Duodenal mucosa (tissue), 2 donors: ENCODE results near the gene B3GALT6.
A peak's percentile ranks its signal among the peaks of the same experiment; 100 is the strongest.

Experiments
- H3K27ac ChIP-seq: one replicate; pipeline ENCODE4 v1.7.0; 2013; ENCODE audit warnings: low read depth, low read length
- H3K27me3 ChIP-seq, 2 donors: one replicate each; pipeline ENCODE4 v1.7.0; 2013; ENCODE audit warnings: low read length in 2 of 2, control low read depth in 1 of 2; ENCODE audit not compliant: insufficient read depth in 2 of 2, control insufficient read depth in 1 of 2
- H3K36me3 ChIP-seq, 2 donors: one replicate each; pipeline ENCODE4 v1.7.0; 2013; ENCODE audit warnings: low read length in 2 of 2, control low read depth in 1 of 2; ENCODE audit not compliant: insufficient read depth in 2 of 2, control insufficient read depth in 1 of 2
- H3K4me1 ChIP-seq, 2 donors: one replicate each; pipeline ENCODE4 v1.7.0; 2013; ENCODE audit warnings: low read length in 2 of 2, control low read depth in 1 of 2; ENCODE audit not compliant: insufficient read depth in 2 of 2, control insufficient read depth in 1 of 2
- H3K4me3 ChIP-seq, 2 donors: one replicate each; pipeline ENCODE4 v1.7.0; 2013; ENCODE audit warnings: low read length in 2 of 2, low read depth in 1 of 2
- H3K9ac ChIP-seq, 2 donors: one replicate each; pipeline ENCODE4 v1.7.0; 2013; ENCODE audit warnings: low read length in 2 of 2, low read depth in 1 of 2
- H3K9me3 ChIP-seq, 2 donors: one replicate each; pipeline ENCODE4 v1.7.0; 2013; ENCODE audit warnings: low read length in 2 of 2, control low read depth in 1 of 2; ENCODE audit not compliant: control insufficient read depth in 1 of 2

The B3GALT6 gene

DNA sequence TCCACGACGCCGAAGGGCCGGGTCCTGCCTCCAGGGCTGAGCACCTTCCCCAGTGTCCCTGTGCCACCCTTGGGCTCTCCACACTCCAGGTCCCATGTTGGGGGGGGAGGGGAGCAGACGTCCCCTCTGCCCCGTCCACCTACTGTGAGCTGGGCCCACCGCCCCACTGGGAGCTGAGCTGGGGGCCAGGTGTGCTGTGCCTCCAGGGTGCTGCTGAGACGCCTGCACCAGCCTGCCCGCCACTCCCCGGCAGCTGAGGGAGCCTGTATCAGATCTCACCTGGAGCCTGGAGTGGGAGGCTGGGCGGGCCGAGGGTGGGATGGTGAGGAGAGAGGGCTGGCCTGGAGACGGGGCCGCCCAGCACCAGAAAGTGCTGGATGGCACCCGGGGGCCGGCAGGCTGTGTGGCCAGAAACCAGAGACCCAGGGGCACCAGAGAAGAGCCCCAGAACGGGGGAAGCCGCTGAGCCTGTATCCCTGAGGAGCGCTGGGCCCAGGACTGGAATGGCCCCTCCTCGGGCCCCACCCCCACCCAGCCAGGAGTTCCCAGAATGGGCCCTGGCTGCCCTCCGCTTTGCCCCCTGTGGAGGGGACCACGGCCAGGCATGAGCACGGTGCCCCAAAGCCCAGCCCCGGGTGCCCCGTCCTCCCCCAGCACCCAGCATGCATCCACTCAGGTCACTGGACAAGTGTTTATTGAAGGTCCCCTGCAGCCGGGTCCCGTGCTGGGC is 29.0 kb upstream of the B3GALT6 start:
- Histone ChIP-seq H3K36me3 (no peaks in the 10 kb centered on the region), H3K27me3 (peaks cover 29 to 31% of the 10 kb centered on the region in 2 donors), H3K27ac (no peak overlapping the region), H3K9ac (no peak overlapping the region), H3K9me3 (no peaks in the 10 kb centered on the region), H3K4me3 (no peak overlapping the region), H3K4me1 (peaks cover 7 to 8% of the 10 kb centered on the region in 2 donors)

DNA sequence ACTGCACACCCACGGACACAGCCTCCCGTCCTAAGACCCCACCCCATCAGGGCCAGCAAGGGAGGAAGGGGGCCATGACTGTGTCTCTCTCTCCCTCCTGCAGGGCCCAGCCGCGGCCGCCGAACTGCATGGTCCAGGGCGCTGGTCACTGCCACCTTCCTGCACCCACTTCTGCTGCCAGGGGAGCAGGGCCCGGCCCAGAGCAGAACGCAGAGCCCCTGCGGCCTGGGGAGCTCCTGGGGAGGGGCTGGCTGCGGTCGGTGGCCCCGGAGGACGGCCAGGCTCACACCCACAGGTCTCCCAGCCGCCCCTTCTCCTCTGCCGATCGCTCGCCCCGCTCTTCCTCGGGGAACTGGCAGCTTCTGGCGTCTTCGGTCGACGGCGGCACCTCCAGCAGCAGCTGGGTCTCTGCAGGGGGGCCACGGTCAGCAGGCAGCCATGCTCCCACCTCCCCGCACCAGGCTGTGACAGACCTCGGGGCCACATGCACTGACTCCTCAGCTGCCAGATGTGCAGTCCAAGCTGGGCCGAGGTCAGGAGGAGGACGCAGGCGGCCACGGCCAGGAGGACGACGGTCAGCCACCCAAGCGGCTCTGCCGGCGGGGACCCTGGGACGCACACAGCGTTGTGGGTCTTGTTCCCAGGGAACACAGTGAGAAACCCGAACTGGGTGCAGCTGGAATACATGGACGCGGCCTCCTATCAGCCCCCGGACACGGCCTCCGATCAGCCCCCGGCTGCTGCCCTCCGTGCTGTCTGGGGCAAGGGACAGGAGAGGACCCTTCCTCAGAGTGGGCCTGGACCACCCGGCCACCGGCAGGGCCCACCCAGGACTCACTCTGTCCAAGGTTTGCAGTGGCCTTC is 28.2 kb upstream of the B3GALT6 start:
- H3K9ac ChIP-seq: no peak overlapping the region
- no peak overlapping the region for H3K4me3 ChIP-seq
- no peak overlapping the region for H3K27ac ChIP-seq
- peaks cover 29 to 34% of the 10 kb centered on the region in 2 donors for H3K27me3 ChIP-seq
- H3K36me3 ChIP-seq: no peaks in the 10 kb centered on the region
- peaks cover 11 to 14% of the 10 kb centered on the region in 2 donors for H3K4me1 ChIP-seq
- H3K9me3 ChIP-seq: no peaks in the 10 kb centered on the region

DNA sequence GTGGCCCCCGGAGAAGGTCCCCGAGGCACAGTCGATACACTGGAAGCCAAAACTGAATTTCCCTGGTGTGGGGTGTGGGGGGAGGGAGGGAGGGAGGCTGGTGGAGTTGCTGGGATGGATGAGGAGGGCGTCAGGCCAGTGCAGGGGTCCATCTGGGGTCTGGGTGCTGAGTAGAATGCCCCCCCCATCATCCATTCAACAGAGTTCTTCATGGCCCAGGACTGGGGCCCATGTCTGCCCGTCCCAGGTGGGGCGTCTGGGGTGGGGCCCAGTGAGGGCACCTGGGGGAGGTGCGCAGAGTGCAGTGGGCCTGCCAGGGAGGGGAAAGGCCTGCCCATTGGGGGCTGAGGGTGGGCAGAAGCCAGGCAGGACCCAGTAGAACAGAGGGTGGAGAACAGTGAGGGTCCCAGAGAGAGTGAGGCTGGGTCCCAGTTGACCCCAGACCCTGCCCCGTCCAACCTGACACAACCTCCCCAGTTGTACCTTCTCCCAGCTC is 27.6 kb upstream of the B3GALT6 start:
- H3K4me1 ChIP-seq: peaks cover 11 to 14% of the 10 kb centered on the region in 2 donors
- H3K27me3 ChIP-seq: peaks cover 29 to 32% of the 10 kb centered on the region in 2 donors
- no peaks in the 10 kb centered on the region for H3K36me3 ChIP-seq

DNA sequence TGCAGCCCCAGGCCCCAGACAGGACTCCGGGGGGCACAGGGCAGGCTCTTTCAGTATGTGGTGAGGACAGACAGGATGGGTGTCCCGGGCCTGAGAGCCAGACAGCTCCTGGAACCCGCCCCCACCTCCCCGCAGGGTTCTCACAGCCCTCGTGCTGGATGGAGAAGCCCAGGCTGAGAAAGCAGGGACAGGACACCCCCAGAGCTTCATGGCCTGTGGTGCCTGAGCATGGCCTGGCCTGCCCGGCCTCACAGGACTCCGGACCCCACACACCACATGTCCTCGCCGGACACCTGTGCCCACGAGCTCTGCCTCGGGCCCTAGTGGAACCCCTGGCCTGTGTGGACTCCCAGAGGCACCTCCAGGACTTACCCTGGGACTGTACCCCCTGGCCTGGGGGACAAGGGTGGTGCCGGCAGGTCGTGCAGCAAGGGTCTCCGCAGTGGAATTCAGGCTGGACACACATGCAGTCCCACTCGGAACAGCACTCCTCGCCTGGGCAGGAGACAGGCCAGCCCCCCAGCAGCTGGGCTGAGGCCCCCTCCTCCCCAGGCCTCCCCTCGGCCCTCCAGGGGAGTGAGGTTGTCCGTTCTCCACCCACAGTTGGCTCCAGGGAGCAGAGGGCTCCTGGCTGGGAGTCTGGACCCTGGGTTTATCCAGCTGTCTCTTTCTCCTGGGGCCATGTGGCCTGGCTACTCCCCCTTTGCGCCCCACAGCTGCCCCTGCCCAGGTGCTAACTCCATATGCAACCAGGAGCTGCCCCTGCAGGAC is 26.9 kb upstream of the B3GALT6 start:
- Histone ChIP-seq H3K36me3 (no peaks in the 10 kb centered on the region), H3K27me3 (peaks cover 27 to 30% of the 10 kb centered on the region in 2 donors), H3K9ac (peak overlapping the region in 1 of 2 donors; percentile 12), H3K4me1 (peaks cover 11 to 14% of the 10 kb centered on the region in 2 donors), H3K4me3 (peak overlapping the region in 1 of 2 donors; percentile 1), H3K9me3 (no peaks in the 10 kb centered on the region), H3K27ac (no peak overlapping the region)

More for the DNA sequence above, 27.6 kb upstream of the B3GALT6 start:
- Histone ChIP-seq H3K4me3 (no peak overlapping the region), H3K27ac (no peak overlapping the region), H3K9ac (no peak overlapping the region), H3K9me3 (no peaks in the 10 kb centered on the region)

DNA sequence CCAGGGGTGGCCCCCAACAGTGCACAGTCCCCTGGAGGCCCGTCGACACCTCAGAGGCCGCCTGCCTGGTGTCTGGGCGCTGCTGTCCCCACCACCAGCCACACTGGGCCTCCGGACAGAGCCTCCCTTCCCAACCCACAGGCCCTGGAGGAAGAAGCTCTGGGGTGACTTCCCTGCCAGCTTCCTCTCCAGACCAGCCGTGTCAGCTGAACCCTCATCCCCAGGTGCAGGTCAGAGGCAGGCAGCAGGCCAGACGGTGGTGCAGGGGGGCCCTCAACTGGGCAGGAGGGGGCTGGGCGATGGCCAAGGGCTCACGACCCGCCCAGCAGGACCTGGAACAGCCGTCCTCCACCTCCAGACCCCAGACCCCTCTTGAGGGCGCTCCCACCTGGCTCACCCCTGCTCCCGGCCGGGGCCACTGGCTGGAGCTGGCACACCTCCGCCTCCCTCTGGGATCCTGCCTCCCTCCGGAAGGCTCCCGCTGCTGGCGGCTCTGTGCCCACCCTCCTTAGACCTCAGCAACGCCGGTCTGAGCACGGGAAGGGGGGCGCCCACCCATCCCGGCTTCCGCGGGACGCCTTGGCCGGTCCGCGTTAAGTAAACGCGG is 26.2 kb upstream of the B3GALT6 start:
- peaks cover 20 to 30% of the 10 kb centered on the region in 2 donors for H3K27me3 ChIP-seq
- peak overlapping the region; percentile 39 to 43 for H3K9ac ChIP-seq
- H3K4me1 ChIP-seq: peaks cover 11 to 14% of the 10 kb centered on the region in 2 donors
- peak overlapping the region; percentile 29 to 50 for H3K4me3 ChIP-seq
- H3K36me3 ChIP-seq: no peaks in the 10 kb centered on the region
- no peaks in the 10 kb centered on the region for H3K9me3 ChIP-seq
- H3K27ac ChIP-seq: no peak overlapping the region

DNA sequence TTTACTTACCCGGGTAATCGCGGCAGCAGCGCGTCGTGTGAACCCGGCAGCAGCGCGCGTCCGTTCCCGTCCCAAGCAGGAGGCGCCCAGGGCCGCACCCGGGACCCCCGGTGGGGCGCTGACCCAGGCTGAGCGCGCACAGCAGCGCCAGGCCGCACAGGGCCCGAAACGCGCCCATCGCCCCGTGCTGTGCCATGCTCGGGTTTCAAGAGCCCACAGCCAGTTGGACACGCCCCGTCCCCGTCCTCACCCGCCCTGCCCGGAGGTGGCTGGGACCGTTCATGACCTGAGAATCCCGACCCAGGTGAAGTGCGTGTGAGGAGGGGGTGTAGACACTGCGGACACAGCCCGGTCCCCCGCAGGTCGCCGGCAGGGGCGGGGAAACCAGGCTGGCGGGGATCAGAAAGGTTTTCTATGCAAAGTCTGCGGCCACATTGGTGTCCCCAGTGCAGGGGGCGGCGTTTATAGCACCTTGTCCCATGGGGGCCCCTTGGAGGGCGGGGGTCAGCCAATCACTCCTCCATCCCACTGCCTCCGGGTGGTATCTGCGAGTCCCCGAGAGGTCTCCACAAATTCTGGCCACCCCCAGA is 25.6 kb upstream of the B3GALT6 start, which contains the start of gene TNFRSF18:
Gene TNFRSF18 (minus strand): TSS at position 217 of the 590 bp plus-strand sequence. CDS start 21 bp downstream, at position 196.
- Histone ChIP-seq H3K4me1 (peaks cover 11 to 14% of the 10 kb centered on the region in 2 donors), H3K27ac (no peak within 1 kb of the TSS), H3K9ac (peak within 1 kb of the TSS; percentile 39 to 43), H3K36me3 (no peaks in the 10 kb centered on the region), H3K4me3 (peak within 1 kb of the TSS; percentile 29 to 50), H3K9me3 (no peaks in the 10 kb centered on the region), H3K27me3 (peaks cover 20 to 30% of the 10 kb centered on the region in 2 donors)

DNA sequence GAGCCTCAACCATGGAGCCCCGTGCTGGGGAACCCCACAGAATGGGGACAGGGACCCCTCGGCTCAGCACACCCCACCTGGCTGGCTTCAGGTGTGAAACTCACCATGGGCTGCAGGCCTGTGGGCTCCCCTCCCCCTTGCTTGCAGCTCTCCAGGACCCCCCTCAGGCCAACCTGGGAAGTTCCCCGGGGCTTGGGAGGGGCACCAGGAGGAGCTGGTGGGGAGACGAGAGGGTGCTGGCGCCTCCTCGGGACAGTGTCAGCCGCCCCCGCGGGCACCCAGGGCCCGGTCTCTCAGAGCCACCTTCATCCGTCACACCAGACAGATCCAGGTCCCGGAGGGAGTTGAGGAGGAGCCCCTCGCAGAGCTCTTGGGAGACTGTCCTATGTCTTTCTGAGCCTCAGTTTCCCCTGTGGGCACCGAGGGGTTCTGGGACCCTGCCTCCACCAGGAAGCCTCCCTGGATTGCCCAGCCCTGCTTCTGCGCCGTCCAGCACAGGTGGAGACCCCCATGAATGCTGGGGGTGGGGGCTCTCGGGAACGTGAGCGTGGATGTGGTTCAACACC is 25.0 kb upstream of the B3GALT6 start:
- Histone ChIP-seq H3K27me3 (peaks cover 20 to 30% of the 10 kb centered on the region in 2 donors), H3K9me3 (no peaks in the 10 kb centered on the region), H3K36me3 (no peaks in the 10 kb centered on the region), H3K27ac (no peak overlapping the region), H3K4me1 (peaks cover 11 to 14% of the 10 kb centered on the region in 2 donors), H3K4me3 (peak overlapping the region in 1 of 2 donors; percentile 29), H3K9ac (no peak overlapping the region)

DNA sequence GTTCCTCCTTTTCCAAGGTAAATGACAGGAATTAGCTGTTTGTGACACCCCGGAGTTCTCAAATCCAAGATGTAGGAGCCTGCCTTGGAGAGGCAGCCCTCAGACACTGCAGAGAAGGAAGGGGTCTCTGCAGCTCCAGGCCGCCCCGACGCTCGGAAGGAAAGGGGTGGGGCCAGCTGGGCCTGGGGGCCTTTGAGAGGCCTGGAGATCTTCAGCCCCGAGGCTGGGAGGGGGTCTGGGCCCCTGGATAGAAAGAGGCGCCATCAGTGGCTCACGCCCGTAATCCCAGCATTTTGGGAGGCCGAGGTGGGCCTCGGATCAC is 24.5 kb upstream of the B3GALT6 start:
- H3K4me1 ChIP-seq: peaks cover 11 to 14% of the 10 kb centered on the region in 2 donors
- H3K9ac ChIP-seq: no peak overlapping the region
- H3K27ac ChIP-seq: no peak overlapping the region
- H3K27me3 ChIP-seq: peaks cover 20 to 30% of the 10 kb centered on the region in 2 donors
- H3K4me3 ChIP-seq: no peak overlapping the region
- H3K9me3 ChIP-seq: no peaks in the 10 kb centered on the region
- H3K36me3 ChIP-seq: no peaks in the 10 kb centered on the region
